ENCODE data around the gene MRNIP.
A peak's percentile ranks its signal among the peaks of the same experiment; 100 is the strongest.

MRNIP gene

DNA sequence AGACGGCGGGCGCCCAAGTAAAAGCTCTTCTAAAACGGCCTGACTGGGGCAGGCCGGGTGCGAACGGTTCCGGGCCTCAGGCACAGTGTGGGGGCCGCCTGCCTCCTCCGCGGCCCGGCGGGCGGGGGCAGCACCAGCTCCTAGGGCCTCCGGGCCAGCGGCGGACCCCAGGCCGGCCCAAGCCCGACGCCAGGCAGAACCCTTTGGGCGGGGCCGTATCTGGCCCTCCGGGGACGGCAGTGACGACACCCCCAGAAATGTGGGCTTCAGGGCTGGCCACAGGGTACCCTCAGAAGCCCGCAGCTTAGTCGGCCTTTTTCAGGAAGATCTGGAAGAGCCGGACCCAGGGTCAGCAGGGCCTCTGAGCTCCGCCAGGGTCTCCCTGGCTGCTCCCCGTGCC is 60.9 kb downstream of the MRNIP start:
- H3K9me3 Mint-ChIP-seq: no peaks in the 10 kb centered on the region
- peaks cover 24% of the 10 kb centered on the region for H3K36me3 Mint-ChIP-seq (ENCODE audit: low read depth)
- peaks cover 6% of the 10 kb centered on the region for H3K27me3 Mint-ChIP-seq (ENCODE audit: low read depth, poor library complexity)
- TF ChIP-seq, protein P1, sequence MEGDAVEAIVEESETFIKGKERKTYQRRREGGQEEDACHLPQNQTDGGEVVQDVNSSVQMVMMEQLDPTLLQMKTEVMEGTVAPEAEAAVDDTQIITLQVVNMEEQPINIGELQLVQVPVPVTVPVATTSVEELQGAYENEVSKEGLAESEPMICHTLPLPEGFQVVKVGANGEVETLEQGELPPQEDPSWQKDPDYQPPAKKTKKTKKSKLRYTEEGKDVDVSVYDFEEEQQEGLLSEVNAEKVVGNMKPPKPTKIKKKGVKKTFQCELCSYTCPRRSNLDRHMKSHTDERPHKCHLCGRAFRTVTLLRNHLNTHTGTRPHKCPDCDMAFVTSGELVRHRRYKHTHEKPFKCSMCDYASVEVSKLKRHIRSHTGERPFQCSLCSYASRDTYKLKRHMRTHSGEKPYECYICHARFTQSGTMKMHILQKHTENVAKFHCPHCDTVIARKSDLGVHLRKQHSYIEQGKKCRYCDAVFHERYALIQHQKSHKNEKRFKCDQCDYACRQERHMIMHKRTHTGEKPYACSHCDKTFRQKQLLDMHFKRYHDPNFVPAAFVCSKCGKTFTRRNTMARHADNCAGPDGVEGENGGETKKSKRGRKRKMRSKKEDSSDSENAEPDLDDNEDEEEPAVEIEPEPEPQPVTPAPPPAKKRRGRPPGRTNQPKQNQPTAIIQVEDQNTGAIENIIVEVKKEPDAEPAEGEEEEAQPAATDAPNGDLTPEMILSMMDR (IDR thresholded peaks at IDR 0.05): no peak
- no peak for DNase-seq
- peak overlapping the region; percentile 25 for H3K27ac Mint-ChIP-seq
- H3K4me3 Mint-ChIP-seq: no peak overlapping the region
- peaks cover 24% of the 10 kb centered on the region for H3K4me1 Mint-ChIP-seq

DNA sequence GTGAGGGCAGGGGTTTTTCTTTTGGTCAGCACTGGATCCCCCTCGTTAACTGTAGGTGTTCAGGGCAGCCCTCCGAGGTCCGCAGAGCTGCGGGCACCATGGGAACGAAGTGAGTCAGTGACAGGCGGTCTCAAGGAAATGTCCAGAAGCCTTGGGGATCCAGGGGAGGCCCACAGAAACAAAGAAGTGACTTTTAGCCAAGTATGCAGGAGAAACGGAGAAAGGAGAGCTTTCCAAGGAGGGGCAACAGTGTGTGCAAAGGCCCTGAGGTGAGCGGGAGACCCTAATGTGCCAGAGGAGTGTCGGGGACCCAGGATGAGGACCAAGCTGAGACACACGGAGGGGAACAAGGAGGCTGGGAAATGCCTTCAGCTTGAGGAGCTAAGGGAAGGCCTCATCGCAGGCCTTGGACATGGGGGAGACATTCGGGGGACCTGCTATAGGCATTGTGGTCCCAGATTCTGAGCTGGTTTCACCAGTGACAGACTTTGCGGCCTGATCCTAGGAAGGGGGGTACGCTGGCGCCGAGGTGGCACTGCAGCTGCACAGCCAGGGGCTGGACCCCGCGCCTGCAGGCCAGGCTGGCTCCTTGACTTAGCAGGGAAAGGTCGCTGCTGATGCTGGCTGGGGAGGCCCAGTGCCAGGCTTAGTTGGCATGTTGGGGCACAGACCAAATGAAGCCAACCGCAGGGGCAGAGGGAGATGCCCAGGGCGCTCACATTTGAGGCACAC is 61.6 kb downstream of the MRNIP start:
- H3K9me3 Mint-ChIP-seq: no peaks in the 10 kb centered on the region
- H3K4me1 Mint-ChIP-seq: peaks cover 17% of the 10 kb centered on the region
- H3K27me3 Mint-ChIP-seq (ENCODE audit: low read depth, poor library complexity): peaks cover 6% of the 10 kb centered on the region
- no peak for DNase-seq
- TF ChIP-seq, protein P1 (IDR thresholded peaks at IDR 0.05): no peak
- peak overlapping the region; percentile 76 for H3K4me3 Mint-ChIP-seq
- no peak overlapping the region for H3K27ac Mint-ChIP-seq
- peaks cover 22% of the 10 kb centered on the region for H3K36me3 Mint-ChIP-seq (ENCODE audit: low read depth)

DNA sequence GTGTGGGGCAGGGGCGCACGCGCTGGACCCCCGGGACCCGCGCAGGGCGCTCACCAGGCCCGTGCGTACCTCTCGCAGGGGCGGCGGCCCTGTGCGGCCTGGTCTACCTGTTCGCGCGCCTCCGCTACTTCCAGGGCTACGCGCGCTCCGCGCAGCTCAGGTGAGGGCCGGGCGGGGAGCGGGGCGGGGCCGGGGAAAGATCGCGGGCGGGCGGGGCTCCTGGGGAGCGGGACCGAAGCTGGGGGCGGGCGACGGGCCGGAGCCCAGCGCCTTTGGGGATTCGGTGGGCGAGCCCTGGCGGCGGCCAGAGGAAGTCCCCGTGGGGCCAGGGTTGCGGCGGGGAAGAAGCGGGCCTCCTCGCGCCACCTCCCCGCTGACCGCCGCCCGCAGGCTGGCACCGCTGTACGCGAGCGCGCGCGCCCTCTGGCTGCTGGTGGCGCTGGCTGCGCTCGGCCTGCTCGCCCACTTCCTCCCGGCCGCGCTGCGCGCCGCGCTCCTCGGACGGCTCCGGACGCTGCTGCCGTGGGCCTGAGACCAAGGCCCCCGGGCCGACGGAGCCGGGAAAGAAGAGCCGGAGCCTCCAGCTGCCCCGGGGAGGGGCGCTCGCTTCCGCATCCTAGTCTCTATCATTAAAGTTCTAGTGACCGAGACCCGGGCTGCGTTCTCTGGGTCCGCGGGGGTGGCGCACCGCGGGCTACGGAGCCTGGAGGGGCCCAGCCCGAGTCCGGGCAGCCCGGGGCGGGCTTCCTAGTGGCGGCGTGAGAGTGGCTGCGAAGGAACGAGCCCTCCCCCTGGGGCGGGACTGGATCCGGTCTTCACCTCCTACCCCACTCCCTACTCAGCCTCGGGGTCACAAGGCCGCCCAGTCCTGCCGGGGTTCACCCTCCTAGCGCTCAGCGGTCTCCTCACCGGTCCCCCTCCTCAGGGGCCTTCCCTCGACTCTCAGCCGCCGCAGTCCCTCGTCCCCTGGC is 62.5 kb downstream of the MRNIP start:
- Mint-ChIP-seq H3K4me1 (peaks cover 11% of the 10 kb centered on the region), H3K27me3 (ENCODE audit: low read depth, poor library complexity) (peaks cover 6% of the 10 kb centered on the region), H3K9me3 (no peaks in the 10 kb centered on the region), H3K36me3 (ENCODE audit: low read depth) (peaks cover 16% of the 10 kb centered on the region), H3K4me3 (peak overlapping the region; percentile 76), H3K27ac (no peak overlapping the region)
- DNase-seq: peak; percentile 86
- TF ChIP-seq, protein P1 (IDR thresholded peaks at IDR 0.05): peak; percentile 36

DNA sequence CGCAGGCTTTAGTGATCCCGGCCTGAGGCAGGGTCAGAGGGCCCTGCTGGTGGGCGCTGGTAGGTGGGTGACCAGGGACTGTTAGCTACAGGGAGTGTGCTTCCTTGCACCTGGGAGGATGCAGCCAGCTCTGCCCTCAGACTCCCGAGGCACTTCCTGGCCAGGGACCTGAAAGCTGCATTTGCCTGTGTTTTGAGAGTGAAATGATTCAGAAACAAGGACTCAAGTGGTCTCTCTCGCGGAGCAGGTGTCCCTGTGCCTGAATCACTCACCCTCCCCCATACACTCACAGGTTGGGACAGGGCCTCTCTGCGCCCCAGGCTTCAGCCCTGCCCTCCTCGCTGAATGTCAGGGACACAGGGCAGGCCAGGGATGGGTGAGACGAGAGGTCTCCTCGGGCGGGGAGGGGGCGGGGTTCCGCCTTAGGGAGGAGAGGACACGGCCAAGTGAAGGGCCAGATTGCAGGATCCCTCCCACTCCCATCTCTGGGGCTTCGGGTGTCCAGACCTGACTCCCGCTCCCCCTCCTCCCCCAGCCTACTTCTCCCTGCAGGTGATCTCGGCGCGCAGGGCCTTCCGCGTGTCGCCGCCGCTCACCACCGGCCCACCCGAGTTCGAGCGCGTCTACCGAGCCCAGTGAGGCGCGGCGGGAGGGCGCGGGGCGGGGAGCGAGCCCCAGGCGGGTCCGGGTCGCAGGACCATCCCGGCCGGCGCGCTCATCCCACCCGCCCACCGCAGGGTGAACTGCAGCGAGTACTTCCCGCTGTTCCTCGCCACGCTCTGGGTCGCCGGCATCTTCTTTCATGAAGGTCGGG is 63.4 kb downstream of the MRNIP start:
- H3K27ac Mint-ChIP-seq: no peak overlapping the region
- peaks cover 16% of the 10 kb centered on the region for H3K36me3 Mint-ChIP-seq (ENCODE audit: low read depth)
- peaks cover 6% of the 10 kb centered on the region for H3K27me3 Mint-ChIP-seq (ENCODE audit: low read depth, poor library complexity)
- peak; percentile 56 for DNase-seq
- H3K4me1 Mint-ChIP-seq: peaks cover 11% of the 10 kb centered on the region
- TF ChIP-seq, protein P1 (IDR thresholded peaks at IDR 0.05): no peak
- H3K4me3 Mint-ChIP-seq: peak overlapping the region; percentile 74
- no peaks in the 10 kb centered on the region for H3K9me3 Mint-ChIP-seq

DNA sequence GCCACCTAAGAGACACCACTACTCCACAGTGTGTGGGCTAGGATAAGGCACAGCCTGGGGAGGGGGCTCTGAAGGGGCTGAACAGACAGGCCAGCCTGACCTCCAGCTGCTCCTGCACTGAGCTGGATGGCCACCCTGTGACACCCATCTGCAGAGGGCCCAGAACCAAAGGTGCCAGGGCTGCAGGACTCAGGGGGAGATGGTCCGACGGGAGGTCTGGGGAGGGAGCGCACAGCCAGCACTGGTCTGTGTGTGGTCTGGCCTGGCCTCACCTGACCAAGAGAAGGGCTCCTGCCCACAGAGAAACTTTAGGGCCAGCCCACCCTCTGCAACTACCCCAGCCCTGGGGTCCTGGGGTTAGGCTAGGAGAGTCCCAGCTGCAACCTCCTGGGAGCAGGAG is 64.0 kb downstream of the MRNIP start:
- DNase-seq: no peak
- Mint-ChIP-seq H3K4me3 (peak overlapping the region; percentile 74), H3K36me3 (ENCODE audit: low read depth) (peaks cover 16% of the 10 kb centered on the region), H3K9me3 (no peaks in the 10 kb centered on the region), H3K4me1 (peaks cover 11% of the 10 kb centered on the region), H3K27ac (no peak overlapping the region), H3K27me3 (ENCODE audit: low read depth, poor library complexity) (peaks cover 5% of the 10 kb centered on the region)
- TF ChIP-seq, protein P1 (IDR thresholded peaks at IDR 0.05): no peak
